GM19324 (cell line): ENCODE results near the gene DDX27.

Experiments
- ATAC-seq: cut with Tn5 transposase; IDR thresholded peaks from one replicate; pipeline ENCODE4 v1.9.1; 2021; ENCODE audit warnings: mild to moderate bottlenecking, moderate library complexity; ENCODE audit not compliant: unreplicated experiment, low FRiP score

The DDX27 gene

GRCh38 chr20:49247169-49247723 is 28.0 kb downstream of the DDX27 start:
- no peak for ATAC-seq

DNA sequence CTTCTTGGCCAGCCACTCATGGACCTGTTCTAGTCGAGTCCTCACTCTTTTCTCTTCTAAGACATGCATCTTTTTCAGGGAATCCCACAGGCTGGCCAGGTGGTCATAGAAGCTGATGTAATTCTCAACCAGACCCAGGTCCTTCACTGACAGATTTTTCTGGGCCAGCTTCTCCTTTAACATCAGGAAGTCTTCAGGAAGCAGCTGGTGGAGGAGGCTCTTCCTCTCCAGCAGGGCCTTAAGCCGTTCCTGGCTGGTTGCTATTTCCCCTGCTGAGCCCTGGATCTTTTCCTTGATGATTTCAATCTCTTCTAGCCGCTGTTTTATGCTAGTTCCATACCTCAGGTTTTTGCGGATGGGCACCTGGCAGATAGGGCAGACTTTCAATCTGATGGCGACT is 28.6 kb downstream of the DDX27 start:
- ATAC-seq: no peak

- ATAC-seq: no peak
These were observed 29.1 kb downstream of the DDX27 start for GRCh38 chr20:49248301-49248700.

DNA sequence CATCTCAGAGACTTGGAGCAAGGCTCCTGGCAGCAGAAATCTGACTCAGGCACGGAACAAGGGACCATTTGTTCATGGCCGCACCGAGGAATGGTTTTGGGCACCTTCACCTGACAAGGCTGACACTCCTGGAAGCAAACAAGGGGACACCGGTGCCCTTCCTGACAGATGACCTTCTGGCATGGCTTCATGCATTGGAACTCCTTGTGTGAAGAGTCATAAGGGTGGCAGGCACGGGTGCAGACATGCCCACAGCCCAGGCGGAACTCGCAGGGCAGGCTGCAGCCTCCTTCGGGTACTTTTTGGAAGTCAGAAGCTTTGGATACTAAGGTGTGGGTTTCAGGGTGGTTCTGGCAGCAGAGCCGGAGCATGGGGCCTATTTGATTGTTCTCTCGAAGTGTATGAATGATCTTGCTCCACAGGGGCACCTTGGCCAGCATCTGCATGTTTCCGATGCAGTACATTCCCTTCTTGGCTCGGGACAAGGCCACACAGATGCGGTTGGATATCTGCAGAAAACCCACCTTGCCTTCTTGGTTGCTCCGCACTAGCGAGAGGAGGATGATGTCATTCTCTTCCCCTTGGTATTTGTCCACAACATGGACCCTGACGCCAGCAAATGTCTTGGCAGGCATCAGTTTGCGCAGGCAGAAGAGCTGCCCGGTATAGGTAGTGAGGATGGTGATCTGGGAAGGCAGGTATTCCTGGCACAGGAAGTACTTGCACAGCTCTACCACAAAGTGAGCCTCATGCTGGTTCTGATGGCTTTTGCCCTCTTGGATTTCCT is 29.9 kb downstream of the DDX27 start:
- no peak for ATAC-seq

DNA sequence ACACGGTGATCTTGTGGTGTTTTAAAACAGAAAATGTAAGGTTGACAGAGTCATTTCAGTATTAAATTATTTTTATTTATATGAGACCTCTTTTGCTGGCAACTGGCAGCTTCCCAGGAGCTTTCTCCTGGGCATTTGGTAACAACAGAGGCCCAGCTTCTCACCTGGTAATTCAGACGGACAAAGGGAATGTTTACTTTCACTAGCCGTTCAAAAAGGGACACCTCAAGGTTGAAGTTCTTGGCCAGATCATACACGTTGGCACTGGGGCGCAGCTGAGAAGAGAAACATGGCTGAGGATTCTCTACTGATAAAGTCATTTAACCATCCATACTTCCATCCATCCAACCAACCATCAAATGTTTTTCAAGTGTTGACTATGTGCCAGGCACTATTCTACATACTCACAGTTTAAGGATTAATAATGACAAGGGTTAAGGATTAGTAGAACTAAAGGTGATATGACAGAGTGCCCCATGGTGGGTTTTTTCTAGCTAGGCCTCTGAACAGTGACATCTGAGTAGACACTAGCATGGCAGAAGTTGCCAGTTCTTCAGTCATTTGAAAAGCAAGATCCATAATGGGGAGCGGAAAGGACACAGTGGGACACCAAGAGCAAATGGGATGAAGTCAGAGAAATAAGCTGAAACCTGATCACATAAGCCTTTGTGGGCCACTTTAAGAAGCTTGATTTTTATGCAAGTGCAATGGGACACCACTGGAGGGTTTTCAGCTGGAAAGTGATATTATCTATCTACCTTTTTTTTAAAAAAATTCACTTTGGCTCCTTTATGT is 33.5 kb downstream of the DDX27 start:
- no peak for ATAC-seq

DNA sequence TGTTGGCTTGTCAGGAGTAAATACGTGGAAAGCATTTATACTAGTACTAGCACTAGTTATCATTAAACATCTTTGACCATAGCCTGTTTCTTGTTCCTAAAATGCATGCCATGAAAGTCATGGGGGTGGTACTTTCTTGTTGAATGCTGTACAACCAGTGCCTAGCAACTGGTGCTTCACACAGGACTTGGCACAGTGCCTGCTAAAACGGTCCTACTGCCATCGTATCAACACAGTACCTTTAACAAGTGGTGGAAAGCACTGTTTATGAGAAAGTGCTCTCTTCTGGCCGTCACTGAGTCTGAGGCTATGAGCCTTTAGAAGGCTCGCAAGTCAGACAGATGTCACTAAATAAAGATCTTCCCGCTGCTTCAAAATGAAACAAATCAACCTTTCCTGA is 37.0 kb downstream of the DDX27 start:
- no peak for ATAC-seq

- ATAC-seq: no peak
These were observed 40.1 kb downstream of the DDX27 start for GRCh38 chr20:49259284-49259683.

DNA sequence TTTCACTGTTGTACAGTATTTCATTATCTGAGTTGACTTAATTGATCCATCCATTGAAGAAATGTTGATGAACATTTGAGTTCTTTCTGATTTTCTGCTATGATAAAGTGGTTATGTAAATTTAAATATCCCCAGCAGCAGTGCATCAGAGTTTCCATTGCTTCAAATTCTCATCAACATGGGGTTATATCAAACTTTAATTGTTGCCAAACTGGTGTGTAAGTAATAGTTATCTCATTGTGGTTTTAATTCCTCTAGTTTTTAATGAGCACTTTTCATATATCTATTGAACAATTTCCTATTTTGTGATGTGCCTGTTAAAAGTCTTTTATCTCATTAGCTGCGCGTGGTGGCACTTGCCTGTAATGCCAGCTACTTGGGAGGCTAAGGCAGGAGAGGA is 40.6 kb downstream of the DDX27 start:
- ATAC-seq: no peak

- no peak for ATAC-seq
These were observed 41.0 kb downstream of the DDX27 start for GRCh38 chr20:49260218-49260617.

DNA sequence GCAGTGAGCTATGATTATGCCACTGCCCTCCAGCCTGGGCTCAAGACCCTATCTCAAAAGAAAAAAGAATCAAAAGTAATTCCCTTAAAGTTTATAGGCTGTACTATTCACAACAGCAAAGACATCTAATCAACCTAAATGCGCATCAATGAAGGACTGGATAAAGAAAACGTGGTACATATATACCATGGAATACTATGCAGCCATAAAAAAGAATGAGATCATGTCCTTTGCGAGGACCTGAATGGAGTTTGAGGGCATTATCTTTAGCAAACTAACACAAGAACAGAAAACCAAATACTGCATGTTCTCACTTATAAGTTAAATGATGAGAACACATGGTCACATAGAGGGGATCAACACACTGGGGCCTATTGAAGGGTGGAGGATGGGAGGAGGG is 42.0 kb downstream of the DDX27 start:
- no peak for ATAC-seq

- no peak for ATAC-seq
These were observed 43.2 kb downstream of the DDX27 start for GRCh38 chr20:49262444-49262843.

DNA sequence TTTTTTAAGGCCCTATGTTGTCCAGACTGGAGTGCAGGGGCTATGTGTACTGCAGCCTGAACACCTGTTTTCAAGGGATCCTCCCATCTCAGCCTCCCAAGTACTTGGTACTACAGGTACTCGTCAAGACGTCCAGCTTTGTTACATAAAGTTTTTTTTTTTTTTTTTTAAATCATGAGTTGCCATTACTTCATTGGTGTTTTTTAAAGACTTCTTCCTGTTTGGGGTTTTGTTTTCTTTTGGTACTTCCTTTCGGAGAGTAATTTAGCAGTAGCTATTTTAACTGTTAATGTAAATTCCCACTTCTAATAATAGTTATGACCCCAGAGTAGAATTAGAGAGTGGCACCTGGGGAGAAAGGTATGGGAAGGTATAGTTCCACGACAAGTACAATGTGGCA is 48.1 kb downstream of the DDX27 start:
- no peak for ATAC-seq

DNA sequence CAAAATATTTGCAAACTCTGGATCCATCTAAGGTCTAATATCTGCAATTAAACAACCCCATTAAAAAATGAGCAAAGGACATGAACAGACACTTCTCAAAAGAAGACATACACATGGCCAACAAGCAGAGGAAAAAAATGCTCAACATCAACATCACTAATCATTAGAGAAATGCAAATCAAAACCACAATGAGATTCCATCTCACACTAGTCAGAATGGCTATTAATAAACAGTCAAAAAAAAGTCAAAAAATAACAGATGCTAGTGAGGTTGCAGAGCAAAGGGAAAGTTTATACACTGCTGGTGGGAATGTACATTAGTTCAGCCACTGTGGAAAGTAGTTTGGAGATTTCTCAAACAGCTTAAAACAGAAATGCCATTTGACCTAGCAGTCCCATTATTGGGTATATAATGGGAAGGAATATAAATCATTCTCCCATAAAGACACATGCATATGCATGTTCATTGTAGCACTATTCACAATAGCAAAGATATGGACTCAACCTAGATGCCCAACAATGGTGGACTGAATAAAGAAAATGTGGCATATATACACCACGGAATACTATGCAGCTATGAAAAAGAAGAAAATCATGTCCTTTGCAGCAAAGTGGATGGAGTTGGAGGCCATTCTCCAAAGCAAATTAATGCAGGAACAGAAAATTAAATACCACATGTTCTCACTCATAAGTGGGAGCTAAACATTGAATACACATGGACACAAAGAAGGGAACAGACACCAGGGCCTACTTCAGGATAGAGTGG is 49.6 kb downstream of the DDX27 start:
- no peak for ATAC-seq

GRCh38 chr20:49270177-49270576 is 51.0 kb downstream of the DDX27 start:
- no peak for ATAC-seq

GRCh38 chr20:49270736-49271135 is 51.5 kb downstream of the DDX27 start:
- no peak for ATAC-seq

DNA sequence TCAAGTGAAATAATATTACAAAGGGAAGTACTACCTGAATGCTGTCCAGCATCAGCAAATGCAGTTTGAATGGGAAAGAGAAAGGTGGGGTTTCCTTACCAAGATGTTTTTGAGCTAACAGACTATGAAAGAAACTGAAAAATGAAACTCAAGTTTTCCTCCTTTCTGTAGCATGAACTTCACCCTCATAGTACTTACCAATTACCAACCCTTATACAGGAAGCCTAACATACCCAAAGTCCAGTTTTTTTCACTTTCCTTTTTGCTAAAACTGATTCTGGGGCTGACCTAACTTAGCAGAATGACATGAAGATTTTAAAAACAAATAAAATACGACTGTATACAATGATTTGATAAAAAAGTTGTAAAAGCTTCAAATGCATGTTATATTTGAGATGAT is 53.4 kb downstream of the DDX27 start:
- peak; percentile 41 for ATAC-seq

- ATAC-seq: no peak
These were observed 54.6 kb downstream of the DDX27 start for GRCh38 chr20:49273696-49274277.

- ATAC-seq: no peak
These were observed 56.0 kb downstream of the DDX27 start for GRCh38 chr20:49275216-49275615.

DNA sequence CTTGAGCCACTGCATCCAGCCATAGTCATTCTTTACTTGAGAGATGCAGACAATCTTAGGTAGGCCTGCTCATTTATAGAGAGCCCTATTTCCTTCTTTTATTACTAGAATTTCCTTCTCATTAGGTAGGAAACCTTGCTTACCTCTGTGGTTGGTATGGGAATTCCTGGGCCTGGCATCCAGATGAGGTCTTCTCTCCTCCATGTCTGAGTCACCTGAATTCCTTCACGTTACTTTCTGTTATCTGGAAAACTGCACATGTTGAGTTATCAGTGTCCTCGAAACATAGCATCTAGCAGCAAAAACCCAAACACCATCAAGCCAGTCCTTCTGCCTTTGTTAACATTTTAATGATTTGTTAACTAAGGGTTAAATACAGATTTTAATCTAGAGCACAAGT is 56.4 kb downstream of the DDX27 start:
- ATAC-seq: no peak

GRCh38 chr20:49276161-49276960 is 57.1 kb downstream of the DDX27 start:
- ATAC-seq: no peak
